T-helper 1 cell treated with Interleukin-12 subunit alpha and Interleukin-12 subunit beta and Interleukin-4 antibody, amounts not matched to agents 30 ng/mL and 1 ng/mL, for 36 hours (primary cell): Measurements from ENCODE around the gene SLC27A1. TPM values are rescaled to one million over a fixed set of nuclear protein-coding genes. Genes with fewer than 3 reads are reported as not detected.
"Not testable (repeated sequence)": the region's sequence is repeated elsewhere in the genome, so short reads cannot be mapped to it uniquely, and the experiment has no call there.

Source experiments
- intact Hi-C: fragments of 100-400 bp; cut with micrococcal nuclease; formaldehyde crosslinking; loops from one replicate; pipeline ENCODE4 v1.15.1; 2024
- total RNA-seq: library from RNA; stranded (reverse); gene quantifications from 2 replicates; pipeline ENCODE4 v1.2.3, GENCODE V29; 2022

Gene SLC27A1
- total RNA-seq, 1 donor from 2014 or later, result 1.4 TPM

GRCh38 chr19:17538684-17539237 lies 68.4 kb downstream of the SLC27A1 start:
- intact Hi-C loops, result loop anchor here (1.0 kb wide), 7 partner anchors 17 to 336 kb away; partner anchors contain the start of genes COLGALT1, GTPBP3 and PGLS

DNA sequence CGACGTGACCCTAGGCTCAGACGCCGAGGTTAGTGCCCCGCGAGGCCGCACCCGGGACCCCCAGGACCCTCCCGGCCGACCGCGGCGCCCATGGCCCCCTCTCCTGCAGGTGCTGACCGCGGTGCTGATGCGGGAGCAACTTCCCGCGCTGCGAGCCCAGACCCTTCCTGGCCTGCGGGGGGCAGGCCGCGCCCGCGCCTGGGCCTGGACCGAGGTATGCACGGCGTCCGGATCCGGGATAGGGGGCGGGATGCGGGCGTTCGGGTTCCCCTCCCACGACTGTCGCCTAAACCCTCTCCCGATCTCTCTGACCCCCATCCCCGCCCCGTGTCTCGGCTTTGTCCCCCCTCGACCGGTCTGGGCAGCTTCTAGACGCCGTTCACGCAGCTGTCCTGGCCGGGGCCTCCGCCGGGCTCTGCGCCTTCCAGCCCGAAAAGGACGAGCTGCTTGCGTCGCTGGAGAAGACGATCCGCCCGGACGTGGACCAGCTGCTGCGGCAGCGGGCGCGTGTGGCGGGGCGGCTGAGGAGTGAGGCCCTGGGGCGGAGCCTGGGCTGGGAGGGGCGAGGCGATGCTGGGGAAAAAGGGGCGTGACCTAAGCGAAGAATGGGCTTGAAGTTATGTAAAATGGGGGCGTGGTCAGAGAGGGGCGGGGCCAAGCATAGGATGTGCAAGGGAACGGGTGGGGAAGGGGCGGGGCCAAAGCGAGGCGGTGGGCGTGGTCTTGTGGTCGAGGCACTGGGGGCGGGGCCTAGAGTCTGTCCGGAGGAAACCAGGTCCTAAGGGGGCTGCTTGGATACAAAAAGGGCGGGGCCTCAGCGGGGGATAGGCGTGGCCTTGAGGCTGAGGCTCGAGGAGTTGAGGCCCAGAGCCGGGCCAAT lies 69.2 kb downstream of the SLC27A1 start:
- intact Hi-C loops, result loop anchor here (1.0 kb wide), 7 partner anchors 16 to 335 kb away; partner anchors contain the start of genes COLGALT1, GTPBP3 and PGLS

- intact Hi-C loops, result no loop called here
These were observed 69.8 kb downstream of the SLC27A1 start for GRCh38 chr19:17540174-17540573.

DNA sequence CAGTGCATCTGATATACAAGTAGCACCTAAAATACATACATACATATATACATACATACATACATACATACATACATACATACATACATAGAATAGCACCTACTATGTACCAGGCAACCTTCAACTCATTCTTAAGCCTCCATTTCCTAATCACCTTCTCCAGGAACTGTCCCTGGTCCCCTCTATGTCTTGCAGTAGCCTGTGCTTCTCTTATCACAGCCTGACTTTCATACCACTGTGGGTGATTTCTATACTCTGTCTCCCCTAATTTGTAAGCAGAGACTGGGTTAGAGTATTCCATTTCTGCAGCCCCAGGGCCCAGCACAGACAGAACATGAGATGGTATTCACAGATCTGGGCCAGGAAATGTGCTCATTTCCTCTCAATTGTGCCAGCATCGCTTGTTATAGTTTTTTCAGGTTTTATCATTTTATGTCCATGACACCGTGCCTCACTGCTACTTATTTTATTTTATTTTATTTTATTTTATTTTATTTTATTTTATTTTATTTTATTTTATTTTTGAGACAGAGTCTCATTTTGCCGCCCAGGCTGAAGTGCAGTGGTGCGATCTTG lies 70.9 kb downstream of the SLC27A1 start:
- intact Hi-C loops, result no loop called here

- intact Hi-C loops, result no loop called here
These were observed 71.7 kb downstream of the SLC27A1 start for GRCh38 chr19:17542042-17542441.

DNA sequence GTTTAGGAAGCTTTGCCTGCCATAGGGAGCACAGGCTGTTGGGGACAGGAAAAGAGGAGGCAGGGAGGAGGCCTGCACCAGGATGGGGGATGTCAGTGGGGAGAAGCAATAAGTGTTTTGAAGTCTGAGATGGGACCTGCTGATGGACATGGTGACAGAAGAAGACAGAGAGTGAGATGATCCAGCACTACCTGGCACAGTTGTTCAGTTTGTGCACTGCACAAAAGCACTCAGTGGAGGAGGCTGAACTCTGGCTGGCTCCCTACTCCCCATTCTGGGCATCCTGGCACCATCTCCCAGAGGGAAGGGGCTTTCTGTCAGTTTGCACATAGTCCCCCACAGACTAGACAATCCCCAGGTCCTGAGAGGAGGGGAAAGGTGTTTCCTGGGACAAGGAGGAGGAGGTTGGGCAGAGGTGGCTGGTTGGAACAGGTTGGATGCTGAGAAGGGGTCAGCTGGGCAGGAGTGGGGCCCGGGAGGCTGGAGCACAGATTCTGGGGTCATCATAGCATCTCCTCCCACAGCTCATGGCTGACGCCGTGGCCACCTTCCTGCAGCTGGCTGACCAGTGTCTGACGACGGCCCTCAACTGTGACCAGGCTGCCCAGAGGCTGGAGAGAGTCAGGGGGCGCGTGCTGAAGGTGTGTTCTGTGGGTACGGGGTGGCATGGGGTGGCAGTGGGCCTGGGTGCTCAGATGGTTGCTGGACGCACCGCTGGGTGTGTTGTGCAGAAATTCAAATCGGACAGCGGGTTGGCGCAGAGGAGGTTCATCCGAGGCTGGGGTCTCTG lies 72.7 kb downstream of the SLC27A1 start:
- intact Hi-C loops, result no loop called here

GRCh38 chr19:17543986-17544385 lies 73.7 kb downstream of the SLC27A1 start:
- intact Hi-C loops, result no loop called here

DNA sequence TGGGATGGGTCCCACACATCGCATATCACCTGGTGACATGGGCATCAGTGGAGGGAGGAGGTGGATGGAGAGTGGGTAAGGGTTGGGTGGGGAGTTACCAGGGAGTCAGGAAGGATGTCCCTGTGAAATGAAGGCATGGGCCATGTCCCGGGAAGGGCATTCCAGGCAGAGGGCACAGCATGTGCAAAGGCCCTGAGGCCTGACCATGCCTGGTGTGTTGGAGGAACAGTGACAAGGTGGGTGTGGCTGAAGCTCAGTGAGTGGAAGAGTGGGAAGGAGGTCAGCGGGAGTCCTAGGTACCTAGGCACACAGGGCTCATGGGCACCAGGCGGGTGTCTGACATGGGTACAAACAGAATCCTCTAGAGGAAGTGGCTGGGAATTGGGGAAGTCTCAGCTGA lies 74.1 kb downstream of the SLC27A1 start:
- intact Hi-C loops, result no loop called here

- intact Hi-C loops, result no loop called here
These were observed 77.8 kb downstream of the SLC27A1 start for GRCh38 chr19:17548145-17548544.

GRCh38 chr19:17549085-17549740 lies 78.9 kb downstream of the SLC27A1 start:
- intact Hi-C loops, result no loop called here

GRCh38 chr19:17550076-17550667 lies 79.8 kb downstream of the SLC27A1 start:
- intact Hi-C loops, result no loop called here

DNA sequence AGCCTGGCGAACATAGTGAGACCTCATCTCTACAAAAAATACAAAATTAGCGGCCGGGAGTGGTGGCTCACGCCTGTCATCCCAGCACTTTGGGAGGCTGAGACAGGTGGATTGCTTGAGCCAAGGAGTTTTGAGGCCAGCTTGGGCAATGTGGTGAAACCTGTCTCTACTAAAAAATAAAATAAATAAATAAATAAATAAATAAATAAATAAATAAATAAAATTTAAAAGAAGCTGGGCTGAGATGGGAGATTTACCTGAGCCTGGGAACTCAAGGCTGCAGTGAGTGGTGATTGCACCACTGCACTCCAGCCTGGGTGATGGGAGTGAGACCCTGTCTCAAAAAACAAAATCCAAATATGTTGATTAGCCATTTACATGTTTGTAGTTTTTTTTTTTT lies 82.4 kb downstream of the SLC27A1 start:
- intact Hi-C loops, result not testable (repeated sequence)

DNA sequence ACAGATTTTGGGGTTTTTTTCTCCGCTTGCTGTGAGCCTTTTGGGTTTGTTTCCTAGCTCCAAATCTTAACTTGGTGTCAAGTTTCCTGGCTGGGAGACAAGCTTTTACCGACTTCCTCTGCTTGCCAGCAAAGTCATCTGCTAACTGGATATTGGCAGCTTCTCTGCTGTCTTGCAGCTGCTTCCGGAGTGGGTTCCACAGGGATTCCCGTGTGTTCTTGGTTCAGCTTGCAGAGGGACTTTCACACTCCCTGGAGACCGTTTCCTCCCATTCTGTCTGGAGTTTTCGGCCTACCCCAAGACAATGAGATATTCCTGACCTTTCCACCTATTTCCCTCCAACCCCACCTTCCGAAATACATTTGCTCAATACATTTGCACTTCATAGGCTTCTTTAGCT lies 82.9 kb downstream of the SLC27A1 start:
- intact Hi-C loops, result no loop called here

DNA sequence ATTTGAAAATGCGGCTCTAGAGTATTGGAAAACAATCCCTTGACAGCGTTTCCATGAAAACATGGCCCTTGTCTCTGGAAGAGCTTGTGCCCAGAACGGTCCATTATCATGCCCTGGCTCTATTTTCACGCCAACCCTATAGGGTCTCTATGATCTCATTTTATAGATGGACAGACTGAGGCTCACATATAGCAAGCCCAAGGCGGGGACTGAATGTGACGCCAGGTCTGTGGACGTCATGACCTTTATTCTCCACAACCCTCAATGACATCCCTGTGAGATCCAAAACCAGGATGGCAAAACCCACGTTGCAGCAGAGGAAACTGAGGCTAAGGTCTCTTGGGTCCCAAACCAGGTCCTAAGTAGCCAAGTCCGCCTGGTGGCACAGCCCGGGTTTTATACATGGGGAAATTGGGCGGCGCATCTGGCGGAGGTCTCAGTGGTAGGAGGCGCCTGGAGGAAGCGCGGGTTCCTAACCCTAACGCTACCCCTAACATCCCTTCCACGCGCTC lies 84.7 kb downstream of the SLC27A1 start:
- intact Hi-C loops, result loop anchor here (1.0 kb wide), 14 partner anchors 16 to 430 kb away; partner anchors contain the start of genes ABHD8, DDA1, FCHO1 and MAP1S

DNA sequence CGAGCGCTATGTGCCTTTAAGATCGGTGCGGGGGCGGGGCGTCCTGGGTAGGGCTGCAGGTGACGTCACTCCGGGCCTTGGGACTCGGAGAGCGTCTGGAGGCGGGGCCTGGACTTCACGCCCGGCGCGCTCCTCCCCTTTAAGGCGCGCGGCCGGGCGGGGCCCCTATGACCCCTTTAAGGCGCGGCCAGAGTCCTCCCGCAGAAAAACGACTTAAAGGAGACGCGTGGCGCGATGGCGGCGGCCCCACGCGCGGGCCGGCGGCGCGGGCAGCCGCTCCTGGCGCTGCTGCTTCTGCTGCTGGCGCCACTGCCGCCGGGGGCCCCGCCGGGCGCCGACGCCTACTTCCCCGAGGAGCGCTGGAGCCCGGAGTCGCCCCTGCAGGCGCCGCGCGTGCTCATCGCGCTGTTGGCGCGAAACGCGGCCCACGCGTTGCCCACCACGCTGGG lies 85.2 kb downstream of the SLC27A1 start, which contains the start of gene COLGALT1:
Gene COLGALT1 (plus strand): TSS at position 170 of the 449 bp plus-strand sequence. CDS start 65 bp downstream, at position 235.
- intact Hi-C loops, result loop anchor here (1.0 kb wide), 14 partner anchors 16 to 430 kb away; partner anchors contain the start of genes ABHD8, DDA1, FCHO1 and MAP1S

Other genes with a start within 250 kb of the SLC27A1 start
- 15.7 and 21.3 TPM in 2 replicates for gene OCEL1, start 244.3 kb upstream of the SLC27A1 start, total RNA-seq
- gene NR2F6, start 224.6 kb upstream of the SLC27A1 start, total RNA-seq, result 6.4 and 6.5 TPM in 2 replicates
- 0.22 and 0.80 TPM in 2 replicates for gene USHBP1, start 205.8 kb upstream of the SLC27A1 start, total RNA-seq
- gene BABAM1, start 203.1 kb upstream of the SLC27A1 start, total RNA-seq, result 107 and 113 TPM in 2 replicates
- gene ANKLE1, start 188.6 kb upstream of the SLC27A1 start, total RNA-seq, result 3.7 and 4.5 TPM in 2 replicates
- gene ABHD8, start 167.1 kb upstream of the SLC27A1 start, total RNA-seq, result 12.0 and 12.7 TPM in 2 replicates
- 81.3 and 84.7 TPM in 2 replicates for gene MRPL34, start 164.7 kb upstream of the SLC27A1 start, total RNA-seq
- 44.5 and 45.8 TPM in 2 replicates for gene DDA1, start 161.0 kb upstream of the SLC27A1 start, total RNA-seq
- gene ANO8, start 135.7 kb upstream of the SLC27A1 start, total RNA-seq, result 13.2 and 13.6 TPM in 2 replicates
- 32.3 and 36.9 TPM in 2 replicates for gene GTPBP3, start 133.0 kb upstream of the SLC27A1 start, total RNA-seq
- gene PLVAP, start 93.2 kb upstream of the SLC27A1 start, total RNA-seq, result 0.12 TPM in 1 of 2 replicates, not detected in the other
- 4.1 and 4.5 TPM in 2 replicates for gene CCDC194, start 76.3 kb upstream of the SLC27A1 start, total RNA-seq
- gene BST2, start 64.9 kb upstream of the SLC27A1 start, total RNA-seq, result 214 and 218 TPM in 2 replicates
- 38.7 and 39.2 TPM in 2 replicates for gene MVB12A, start 50.5 kb upstream of the SLC27A1 start, total RNA-seq
- not detected in 2 replicates for gene TMEM221, start 21.9 kb upstream of the SLC27A1 start, total RNA-seq
- not detected in 2 replicates for gene NXNL1, start 9.6 kb upstream of the SLC27A1 start, total RNA-seq
- 63.3 and 68.7 TPM in 2 replicates for gene PGLS, start 41.1 kb downstream of the SLC27A1 start, total RNA-seq
- 53.4 and 62.0 TPM in 2 replicates for gene COLGALT1, start 85.1 kb downstream of the SLC27A1 start, total RNA-seq
- gene UNC13A, start 217.8 kb downstream of the SLC27A1 start, total RNA-seq, result 0.27 TPM in 1 of 2 replicates, not detected in the other
- gene MAP1S, start 249.0 kb downstream of the SLC27A1 start, total RNA-seq, result 70.8 and 75.5 TPM in 2 replicates